Neural crest cell (in vitro differentiated cells): ENCODE data around the gene IBTK. TPM values are rescaled to one million over a fixed set of nuclear protein-coding genes. Genes with fewer than 3 reads are reported as not detected.

ENCODE experiments used
- DNase-seq: peaks from one replicate; pipeline ENCODE4 v3.0.0; 2021; ENCODE audit warnings: low read depth, mixed read lengths, low spot score
- H3K27ac Mint-ChIP-seq: one replicate; pipeline ENCODE4 v1.8.0; 2021; ENCODE audit warnings: mild to moderate bottlenecking, mixed read lengths; ENCODE audit not compliant: unreplicated experiment
- H3K27me3 Mint-ChIP-seq: 2 replicates; pipeline ENCODE4 v1.8.0; 2021; ENCODE audit warnings: low read depth, mild to moderate bottlenecking, mixed read lengths
- H3K36me3 Mint-ChIP-seq: 2 replicates; pipeline ENCODE4 v1.8.0; 2021; ENCODE audit warnings: low read depth, mild to moderate bottlenecking, mixed read lengths
- H3K4me1 Mint-ChIP-seq: 2 replicates; pipeline ENCODE4 v1.8.0; 2021; ENCODE audit warnings: mixed read lengths
- H3K4me3 Mint-ChIP-seq: one replicate; pipeline ENCODE4 v1.8.0; 2021; ENCODE audit warnings: mild to moderate bottlenecking, mixed read lengths
- H3K9me3 Mint-ChIP-seq: 2 replicates; pipeline ENCODE4 v1.8.0; 2021; ENCODE audit warnings: mixed read lengths
- CTCF ChIP-seq: fragments of 200-600 bp; sonication (generic); conservative IDR thresholded peaks from 2 replicates; pipeline ENCODE4 v1.5.0; 2021; ENCODE audit warnings: antibody characterized with exemption, mild to moderate bottlenecking
- total RNA-seq: library from RNA; stranded (reverse); gene quantifications from 2 replicates; pipeline ENCODE4 v1.2.1, GENCODE V29; 2021

Gene IBTK
- total RNA-seq, 1 donor from 2014 or later, result 26.5 TPM

- no peak for TF ChIP-seq CTCF
- Mint-ChIP-seq H3K36me3 (peaks cover 7% of the 10 kb centered on the region), H3K4me3 (no peak overlapping the region), H3K4me1 (peaks cover 34% of the 10 kb centered on the region), H3K27me3 (no peaks in the 10 kb centered on the region), H3K9me3 (no peaks in the 10 kb centered on the region), H3K27ac (no peak overlapping the region)
- no peak for DNase-seq
Observed at GRCh38 chr6:82249381-82250253, 2.1 kb upstream of the IBTK start.

GRCh38 chr6:82248273-82248735 is 760 bp upstream of the IBTK start:
- TF ChIP-seq CTCF, result no peak
- Mint-ChIP-seq H3K36me3 (peaks cover 7% of the 10 kb centered on the region), H3K27me3 (no peaks in the 10 kb centered on the region), H3K4me1 (peaks cover 39% of the 10 kb centered on the region), H3K4me3 (peak overlapping the region; percentile 97), H3K9me3 (no peaks in the 10 kb centered on the region), H3K27ac (peak overlapping the region; percentile 76)
- DNase-seq, result no peak

GRCh38 chr6:82246802-82247504 is 591 bp downstream of the IBTK start:
- H3K27me3 Mint-ChIP-seq, result no peaks in the 10 kb centered on the region
- peaks cover 11% of the 10 kb centered on the region for H3K36me3 Mint-ChIP-seq
- H3K4me3 Mint-ChIP-seq, result peak overlapping the region; percentile 97
- H3K9me3 Mint-ChIP-seq, result peaks cover 2% of the 10 kb centered on the region
- H3K27ac Mint-ChIP-seq, result peak overlapping the region; percentile 99
- peak; percentile 60 for DNase-seq
- no peak for TF ChIP-seq CTCF
- H3K4me1 Mint-ChIP-seq, result peaks cover 39% of the 10 kb centered on the region

- TF ChIP-seq CTCF, result no peak
- Mint-ChIP-seq H3K27ac (peak overlapping the region; percentile 99), H3K9me3 (peaks cover 2% of the 10 kb centered on the region), H3K27me3 (no peaks in the 10 kb centered on the region), H3K4me3 (peak overlapping the region; percentile 97), H3K4me1 (peaks cover 39% of the 10 kb centered on the region), H3K36me3 (peaks cover 15% of the 10 kb centered on the region)
- no peak for DNase-seq
Observed at GRCh38 chr6:82246370-82246769, 1.2 kb downstream of the IBTK start.

GRCh38 chr6:82245376-82245775 is 2.2 kb downstream of the IBTK start:
- Mint-ChIP-seq H3K27me3 (no peaks in the 10 kb centered on the region), H3K36me3 (peaks cover 18% of the 10 kb centered on the region), H3K4me3 (peak overlapping the region; percentile 74), H3K27ac (peak overlapping the region; percentile 59), H3K4me1 (peaks cover 46% of the 10 kb centered on the region), H3K9me3 (peaks cover 2% of the 10 kb centered on the region)
- no peak for TF ChIP-seq CTCF
- no peak for DNase-seq
